Activated T-helper 1 cell treated with Interleukin-2 at 50 U/mL for 16 hours (primary cell): ENCODE data around the gene NOD1.
"Not testable (repeated sequence)": the region's sequence is repeated elsewhere in the genome, so short reads cannot be mapped to it uniquely, and the experiment has no call there.

Source experiments
- DNase-seq: peaks from one replicate; pipeline ENCODE4 v3.0.0-alpha.2; 2020; ENCODE audit warnings: low read depth

The NOD1 gene, protein sequence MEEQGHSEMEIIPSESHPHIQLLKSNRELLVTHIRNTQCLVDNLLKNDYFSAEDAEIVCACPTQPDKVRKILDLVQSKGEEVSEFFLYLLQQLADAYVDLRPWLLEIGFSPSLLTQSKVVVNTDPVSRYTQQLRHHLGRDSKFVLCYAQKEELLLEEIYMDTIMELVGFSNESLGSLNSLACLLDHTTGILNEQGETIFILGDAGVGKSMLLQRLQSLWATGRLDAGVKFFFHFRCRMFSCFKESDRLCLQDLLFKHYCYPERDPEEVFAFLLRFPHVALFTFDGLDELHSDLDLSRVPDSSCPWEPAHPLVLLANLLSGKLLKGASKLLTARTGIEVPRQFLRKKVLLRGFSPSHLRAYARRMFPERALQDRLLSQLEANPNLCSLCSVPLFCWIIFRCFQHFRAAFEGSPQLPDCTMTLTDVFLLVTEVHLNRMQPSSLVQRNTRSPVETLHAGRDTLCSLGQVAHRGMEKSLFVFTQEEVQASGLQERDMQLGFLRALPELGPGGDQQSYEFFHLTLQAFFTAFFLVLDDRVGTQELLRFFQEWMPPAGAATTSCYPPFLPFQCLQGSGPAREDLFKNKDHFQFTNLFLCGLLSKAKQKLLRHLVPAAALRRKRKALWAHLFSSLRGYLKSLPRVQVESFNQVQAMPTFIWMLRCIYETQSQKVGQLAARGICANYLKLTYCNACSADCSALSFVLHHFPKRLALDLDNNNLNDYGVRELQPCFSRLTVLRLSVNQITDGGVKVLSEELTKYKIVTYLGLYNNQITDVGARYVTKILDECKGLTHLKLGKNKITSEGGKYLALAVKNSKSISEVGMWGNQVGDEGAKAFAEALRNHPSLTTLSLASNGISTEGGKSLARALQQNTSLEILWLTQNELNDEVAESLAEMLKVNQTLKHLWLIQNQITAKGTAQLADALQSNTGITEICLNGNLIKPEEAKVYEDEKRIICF

DNA sequence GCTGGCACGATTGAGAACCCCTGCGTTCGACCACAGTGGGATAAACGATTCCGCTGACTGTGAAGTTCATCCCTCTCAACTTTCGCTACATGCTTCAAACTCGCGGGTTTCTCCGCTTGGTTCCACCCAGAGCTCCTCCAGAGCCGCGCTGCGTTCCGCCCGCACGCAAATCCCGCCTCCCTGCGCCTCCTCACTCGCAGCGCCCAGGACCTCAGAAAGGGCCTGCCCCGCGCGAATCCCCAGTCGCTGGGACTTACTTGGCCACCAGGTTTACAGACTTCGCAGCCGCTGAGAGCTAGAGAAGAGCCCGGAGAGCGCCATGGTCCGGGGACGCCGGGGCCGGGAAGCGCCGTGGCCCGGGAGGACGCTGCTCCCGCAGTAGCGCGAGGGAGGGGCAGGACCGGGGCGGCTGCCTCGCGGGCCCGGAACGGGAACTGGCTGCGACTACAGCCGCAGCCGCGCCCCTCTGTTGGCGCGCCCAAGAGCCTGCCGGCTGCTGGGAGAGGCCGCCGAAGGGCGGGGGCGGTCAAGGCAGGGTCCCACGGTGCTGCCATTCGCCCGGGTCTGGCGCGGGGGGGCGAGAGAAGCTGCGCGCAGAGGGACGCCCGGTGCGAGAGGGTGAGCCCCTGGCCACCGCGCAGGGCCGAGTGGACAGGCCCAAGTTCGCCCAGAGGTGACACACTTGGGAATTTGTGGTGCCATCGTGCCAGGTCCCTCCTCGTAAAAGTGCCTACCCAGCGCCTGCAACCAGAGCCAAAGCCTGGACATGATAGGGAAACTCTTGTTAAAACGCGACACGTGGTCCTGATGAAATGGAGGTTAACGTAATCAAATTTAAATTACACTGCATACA, at the start of gene NOD1:
Gene NOD1 (minus strand): TSS at position 436 of the 853 bp plus-strand sequence. CDS start 21,863 bp downstream, outside the sequence.
- DNase-seq = peak; percentile 50

DNA sequence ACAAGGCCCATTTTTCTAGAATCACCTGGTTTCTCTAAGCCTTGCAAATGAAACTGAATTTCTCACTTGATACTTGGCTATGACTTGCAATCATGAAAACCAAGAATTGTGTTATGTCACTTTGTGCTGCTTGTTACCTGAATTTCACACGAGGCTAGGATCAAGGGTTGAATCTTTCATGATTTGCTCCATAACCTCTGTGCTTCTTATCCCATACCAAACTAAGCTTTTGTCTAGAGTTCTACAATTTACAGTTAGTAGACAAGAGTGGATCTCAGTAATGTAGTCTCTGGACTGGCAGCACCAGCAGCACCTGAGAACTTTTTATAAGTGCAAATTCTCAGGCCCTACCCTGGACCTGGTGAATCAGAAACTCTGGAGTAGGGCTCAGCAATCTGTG, 48.7 kb upstream of the NOD1 start:
- not testable (repeated sequence) for DNase-seq

DNA sequence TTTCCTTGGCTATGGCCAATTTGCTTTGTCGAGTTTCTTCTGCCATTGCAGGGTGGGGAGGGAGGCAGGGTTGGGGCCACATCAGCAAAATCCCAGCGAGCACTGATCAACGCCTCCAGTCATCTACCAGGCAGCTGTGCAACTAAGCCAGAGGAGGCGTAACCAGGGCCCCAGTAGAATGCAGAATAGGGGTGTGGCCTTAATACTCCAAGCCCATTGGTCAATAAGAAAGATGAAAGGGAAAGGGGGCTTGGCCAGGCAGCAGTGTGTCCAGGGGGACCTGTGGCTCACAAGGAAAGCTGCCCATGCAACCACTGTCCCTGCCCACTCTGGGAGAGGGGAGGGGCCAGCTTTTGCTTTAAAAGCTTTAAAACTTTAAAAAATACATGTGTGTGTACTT, 47.6 kb upstream of the NOD1 start:
- no peak for DNase-seq

GRCh38 chr7:30525429-30525828, 46.8 kb upstream of the NOD1 start:
- no peak for DNase-seq

DNA sequence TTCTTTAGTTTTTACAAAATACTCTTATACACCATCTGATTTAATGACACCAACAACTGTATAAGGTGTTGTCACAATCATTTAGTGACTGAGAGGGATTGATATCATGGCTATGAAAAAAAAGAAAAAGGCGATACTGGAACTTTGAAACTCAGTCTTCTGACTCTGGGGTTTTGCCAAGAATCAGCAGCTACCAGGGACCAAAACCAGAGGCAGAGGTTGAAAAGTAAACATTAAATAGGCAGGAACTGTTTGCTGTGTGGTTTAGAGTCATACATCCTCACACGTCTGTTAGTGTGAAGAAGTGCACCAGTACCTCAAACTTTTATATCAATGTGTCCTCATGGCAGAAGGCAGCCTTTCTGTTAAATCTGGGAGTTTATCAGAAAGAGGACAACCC, 46.0 kb upstream of the NOD1 start:
- DNase-seq = no peak

DNA sequence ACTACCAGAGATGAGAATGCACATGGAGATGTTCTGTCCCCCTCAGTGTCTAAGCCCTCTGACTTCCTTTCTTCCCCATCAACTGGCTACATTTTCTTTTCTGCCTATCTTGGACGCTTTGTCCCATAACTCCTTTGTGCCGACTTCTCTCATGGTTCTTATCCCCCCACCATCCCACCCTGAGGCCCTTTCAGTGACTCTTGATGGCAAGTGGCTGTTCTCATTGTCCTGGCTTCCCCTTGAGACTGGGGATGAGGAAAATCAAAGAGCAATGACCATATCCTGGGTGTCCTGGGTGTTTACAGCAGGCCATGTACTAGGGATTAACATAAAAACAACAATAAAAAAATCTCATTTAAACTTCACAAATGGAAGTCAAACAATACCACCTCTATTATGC, 44.9 kb upstream of the NOD1 start:
- no peak for DNase-seq

GRCh38 chr7:30522159-30522558, 43.6 kb upstream of the NOD1 start:
- no peak for DNase-seq

- DNase-seq = no peak
Observed at GRCh38 chr7:30521532-30521931, 42.9 kb upstream of the NOD1 start.

DNA sequence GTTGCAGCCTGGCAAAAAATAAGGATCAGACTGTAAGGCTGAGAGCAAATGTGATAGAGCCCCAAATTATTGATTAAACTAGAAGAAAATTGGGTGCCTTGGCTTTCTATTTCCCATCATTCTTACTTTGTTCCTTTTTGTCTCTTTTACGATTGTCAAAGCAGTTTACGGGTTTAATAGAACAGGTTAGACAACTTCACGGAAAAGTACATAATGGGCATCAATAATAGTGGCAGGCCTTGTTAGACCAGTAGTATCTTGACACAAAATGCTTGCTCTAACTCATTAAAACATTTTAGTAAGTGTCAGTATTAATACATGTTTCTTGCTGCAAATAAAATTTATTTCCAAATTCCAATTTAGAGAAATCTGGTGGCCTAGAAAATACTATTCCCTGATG, 40.5 kb upstream of the NOD1 start:
- no peak for DNase-seq

GRCh38 chr7:30515761-30516160, 37.2 kb upstream of the NOD1 start:
- no peak for DNase-seq

GRCh38 chr7:30514776-30515175, 36.2 kb upstream of the NOD1 start:
- DNase-seq = no peak

DNA sequence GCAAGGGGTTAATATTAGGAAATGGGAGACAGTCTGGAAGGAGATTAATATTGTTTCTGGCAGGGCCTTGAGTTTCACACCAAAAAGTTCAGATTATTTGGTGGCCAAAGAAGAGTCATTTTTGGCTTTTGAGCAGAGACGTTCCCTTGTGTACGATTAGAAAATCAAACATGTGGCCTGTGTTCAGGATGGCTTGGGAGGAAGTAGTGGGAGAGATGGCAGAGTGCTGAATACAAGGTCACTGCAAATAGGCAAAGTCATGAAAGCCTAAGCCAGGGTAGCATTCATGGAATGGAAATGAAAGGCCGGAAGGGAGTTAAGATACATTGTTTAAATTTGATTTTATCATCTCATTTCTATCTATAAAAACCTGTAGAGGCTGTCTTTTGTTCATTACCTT, 35.6 kb upstream of the NOD1 start:
- no peak for DNase-seq

DNA sequence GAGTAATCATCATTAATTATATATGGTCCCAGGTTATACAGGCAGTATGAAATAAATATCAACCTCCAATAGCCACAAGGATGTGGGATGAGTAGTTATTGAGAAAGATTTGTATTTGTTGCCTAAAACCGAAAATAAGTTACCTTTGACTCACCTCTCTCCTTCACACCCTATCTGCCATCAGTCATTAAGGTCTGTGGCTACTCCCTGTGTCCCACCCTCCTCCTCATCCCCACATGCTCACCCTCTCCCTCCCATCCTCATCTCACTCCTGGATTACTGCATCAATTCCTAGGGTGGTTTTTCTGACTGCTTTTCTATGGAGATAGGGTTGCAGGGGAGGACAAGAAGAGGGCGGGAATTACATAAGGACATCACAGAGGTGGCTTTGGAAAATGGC, 35.2 kb upstream of the NOD1 start:
- no peak for DNase-seq

DNA sequence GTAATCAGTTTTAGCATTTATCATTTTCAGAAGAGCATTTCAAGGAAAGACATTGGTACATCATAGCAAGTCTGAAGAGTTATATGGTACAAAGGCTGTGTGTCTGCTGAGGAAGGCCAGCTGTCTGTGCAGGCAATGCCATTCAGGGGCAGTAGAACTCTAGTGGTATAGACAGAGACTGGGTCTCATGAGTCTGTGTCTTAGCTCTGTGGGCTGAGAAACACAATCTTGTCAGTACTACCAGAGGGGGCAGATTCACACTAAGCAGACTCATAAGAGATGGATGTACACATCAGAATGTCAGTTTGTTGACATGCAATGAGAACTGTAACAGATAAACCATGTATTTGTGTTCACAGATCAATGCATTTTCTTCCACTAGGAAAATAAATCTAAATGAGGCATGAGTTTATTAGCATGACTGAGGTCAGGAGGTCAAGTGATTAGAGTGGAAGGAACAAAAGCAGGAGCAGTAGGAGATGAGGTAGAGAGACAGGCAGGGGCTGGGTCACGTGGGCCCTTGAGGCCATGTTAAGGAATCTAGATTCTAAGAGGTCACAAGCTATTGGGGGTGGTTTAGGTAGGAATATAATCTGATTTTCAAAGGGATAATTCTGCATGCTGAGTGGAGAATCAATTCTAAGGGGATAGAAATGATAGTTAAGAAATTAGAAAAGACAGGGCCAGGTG, 33.5 kb upstream of the NOD1 start:
- DNase-seq = no peak

- no peak for DNase-seq
Observed at GRCh38 chr7:30511494-30511893, 32.9 kb upstream of the NOD1 start.

DNA sequence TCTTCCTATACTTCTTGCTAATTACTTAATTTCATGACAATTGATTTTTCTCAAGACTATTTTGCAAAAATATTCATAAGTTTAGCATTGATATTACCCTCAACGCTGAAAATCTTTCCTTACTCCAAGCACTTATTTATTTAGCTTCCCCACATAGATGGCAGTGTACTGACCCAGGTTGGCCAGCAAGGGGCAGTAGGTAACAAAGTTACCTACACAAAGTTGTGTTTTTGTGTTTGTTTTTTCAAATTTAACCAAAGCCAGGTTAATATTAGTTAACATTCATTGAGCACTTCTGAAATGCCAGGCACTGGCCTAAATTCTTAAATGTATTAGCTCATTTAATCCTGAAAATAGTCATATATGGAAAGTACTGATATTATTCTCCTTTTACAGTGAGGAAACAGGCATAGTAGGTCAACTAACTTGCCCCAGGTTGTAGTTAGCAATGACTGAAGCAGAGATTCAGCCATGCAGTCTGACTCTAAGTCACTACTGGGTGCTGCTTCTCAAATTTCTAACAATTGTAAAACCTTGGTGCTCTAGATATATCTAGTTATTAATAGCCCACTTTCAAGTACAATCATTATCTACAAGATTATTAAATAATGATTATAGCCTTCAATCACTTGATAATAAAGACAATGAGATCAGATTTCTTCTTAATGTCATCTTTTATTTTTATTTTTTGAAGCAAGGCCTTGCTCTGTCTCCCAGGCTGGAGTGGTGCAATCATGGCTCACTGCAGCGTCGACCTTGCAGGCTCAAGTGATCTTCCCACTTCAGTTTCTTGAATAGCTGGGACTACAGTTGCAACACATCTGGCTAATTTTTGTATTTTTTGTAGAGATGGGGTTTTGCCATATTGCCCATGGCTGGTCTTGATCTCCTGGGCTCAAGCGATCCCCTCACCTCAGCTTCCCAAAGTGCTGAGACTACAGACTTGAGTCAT, 31.8 kb upstream of the NOD1 start:
- DNase-seq = no peak

DNA sequence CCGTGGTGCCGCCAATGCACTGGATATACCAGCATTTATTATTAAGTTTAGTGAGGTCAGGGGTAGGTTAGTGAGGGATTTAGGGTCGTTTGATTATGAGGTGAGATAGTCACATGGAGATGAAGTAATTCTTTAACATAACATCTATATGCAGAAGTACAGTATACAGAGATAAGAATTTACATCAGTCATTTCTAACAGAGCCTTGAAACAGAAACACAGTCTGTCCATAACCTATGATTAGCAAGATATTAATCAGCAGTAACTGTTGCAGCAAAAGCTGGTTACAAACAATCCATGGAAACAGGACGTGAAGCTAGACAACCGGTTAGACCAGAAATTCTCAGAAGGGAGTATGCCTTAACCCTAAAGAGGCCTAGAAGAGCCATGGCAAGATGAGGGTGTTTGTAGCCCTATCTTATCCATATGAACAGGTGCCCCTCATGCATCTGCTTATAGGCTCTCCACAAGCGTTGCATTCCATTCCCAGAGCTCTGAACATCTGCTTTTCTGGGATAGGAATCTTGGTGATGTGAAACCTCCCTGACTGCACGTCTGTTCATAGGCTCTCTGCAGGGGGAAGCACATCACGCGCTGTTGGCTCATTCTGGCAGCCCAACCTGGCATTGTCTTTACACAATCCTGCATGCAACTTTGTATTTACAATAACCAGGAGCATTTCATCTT, 30.7 kb upstream of the NOD1 start:
- not testable (repeated sequence) for DNase-seq

DNA sequence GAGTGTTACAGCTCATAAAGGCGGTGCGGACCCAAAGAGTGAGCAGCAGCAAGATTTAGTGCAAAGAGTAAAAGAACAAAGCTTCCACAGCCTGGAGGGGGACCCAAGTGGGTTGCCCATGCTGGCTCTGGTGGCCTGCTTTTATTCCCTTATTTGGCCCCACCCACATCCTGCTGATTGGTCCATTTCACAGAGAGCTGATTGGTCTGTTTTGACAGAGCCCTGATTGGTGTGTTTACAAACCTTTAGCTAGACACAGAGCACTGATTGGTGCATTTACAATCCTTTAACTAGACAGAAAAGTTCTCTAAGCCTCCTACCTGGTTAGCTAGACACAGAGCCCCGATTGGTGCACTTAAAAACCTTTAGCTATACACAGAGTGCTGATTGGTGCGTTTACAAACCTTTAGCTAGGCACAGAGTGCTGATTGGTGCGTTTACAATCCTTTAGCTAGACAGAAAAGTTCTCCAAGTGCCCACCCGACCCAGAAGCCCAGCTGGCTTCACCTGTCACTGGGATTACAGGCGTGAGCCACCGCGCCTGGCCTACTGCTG, 28.8 kb upstream of the NOD1 start:
- not testable (repeated sequence) for DNase-seq

GRCh38 chr7:30505174-30505697, 26.7 kb upstream of the NOD1 start:
- no peak for DNase-seq
